GM03348 (cell line): ENCODE measurements around the gene MEF2C.
A peak's percentile ranks its signal among the peaks of the same experiment; 100 is the strongest.

Source experiments
- DNase-seq: peaks from one replicate; pipeline ENCODE4 v3.0.0; 2012; ENCODE audit warnings: low spot score

Gene MEF2C

GRCh38 chr5:88674356-88675167 is 208.4 kb downstream of the MEF2C start:
- DNase-seq: peak; percentile 40

- no peak for DNase-seq
These were observed 209.5 kb downstream of the MEF2C start for GRCh38 chr5:88673253-88674105.

GRCh38 chr5:88672644-88673252 is 210.2 kb downstream of the MEF2C start:
- DNase-seq: no peak

- no peak for DNase-seq
These were observed 211.2 kb downstream of the MEF2C start for GRCh38 chr5:88671505-88672499.

GRCh38 chr5:88671106-88671504 is 211.9 kb downstream of the MEF2C start:
- DNase-seq: no peak

GRCh38 chr5:88670461-88670860 is 212.5 kb downstream of the MEF2C start:
- no peak for DNase-seq

GRCh38 chr5:88669371-88670050 is 213.5 kb downstream of the MEF2C start:
- no peak for DNase-seq

- DNase-seq: no peak
These were observed 215.3 kb downstream of the MEF2C start for GRCh38 chr5:88667496-88668201.
